GM23338 (cell line): ENCODE measurements around the gene SIL1. TPM values are rescaled to one million over a fixed set of nuclear protein-coding genes. Genes with fewer than 3 reads are reported as not detected.

Source experiments
- CREB1 ChIP-seq: fragments of 250-450 bp; sonication (Bioruptor Pico); IDR thresholded peaks from 2 replicates; pipeline ENCODE4 v1.5.0; 2020; ENCODE audit warnings: low read depth, mild to moderate bottlenecking, moderate library complexity
- CTCF ChIP-seq, 2 experiments: fragments of 200-600 bp in 1 of 2; sonication (generic) in 1 of 2; conservative IDR thresholded peaks; 2 replicates each; pipeline versions ENCODE4 v1.5.1 to v1.6.1; 2016 to 2017; ENCODE audit warnings: antibody characterized with exemption in 2 of 2, low read depth in 2 of 2, mild to moderate bottlenecking in 2 of 2, moderate library complexity in 1 of 2
- EZH2 ChIP-seq: fragments of 200-600 bp; sonication (generic); IDR thresholded peaks from one replicate; pipeline ENCODE4 v1.8.0; 2017; ENCODE audit warnings: antibody characterized with exemption, mild to moderate bottlenecking, low read depth; ENCODE audit not compliant: unreplicated experiment
- EZH2phosphoT487 ChIP-seq: fragments of 200-600 bp; sonication (generic); IDR thresholded peaks from one replicate; pipeline ENCODE4 v1.8.1; 2018; ENCODE audit warnings: antibody characterized with exemption; ENCODE audit not compliant: unreplicated experiment
- NANOG ChIP-seq: IDR thresholded peaks from 2 replicates; pipeline ENCODE4 v1.6.1; 2016; ENCODE audit warnings: antibody characterized with exemption, borderline replicate concordance
- POLR2AphosphoS5 ChIP-seq: IDR thresholded peaks from 2 replicates; pipeline ENCODE4 v1.6.1; 2016; ENCODE audit warnings: antibody characterized with exemption, low read depth
- REST ChIP-seq: IDR thresholded peaks from one replicate; pipeline ENCODE4 v1.6.1; 2018; ENCODE audit warnings: antibody characterized with exemption; ENCODE audit not compliant: unreplicated experiment
- ZNF462 ChIP-seq: fragments of 250-450 bp; sonication (Bioruptor Pico); IDR thresholded peaks from 2 replicates; pipeline ENCODE4 v1.5.0; 2020; ENCODE audit warnings: mild to moderate bottlenecking, moderate library complexity
- polyA plus RNA-seq: library from polyadenylated mRNA; unstranded; fragments of >200 nt; fragmentation: Nextera tagmentation; extraction: Ambion mirVana; gene quantifications from 2 replicates; pipeline ENCODE4 v1.2.1, GENCODE V29; 2016
- total RNA-seq: library from RNA; depleted of rRNA; stranded (reverse); fragments of >200 nt; shearing (Covaris generic); gene quantifications from 2 replicates; pipeline ENCODE4 v1.2.3, GENCODE V29; 2014

SIL1 gene
- total and polyA plus RNA-seq, 2 experiments from 2014 or later = 5.5 to 5.9 TPM

DNA sequence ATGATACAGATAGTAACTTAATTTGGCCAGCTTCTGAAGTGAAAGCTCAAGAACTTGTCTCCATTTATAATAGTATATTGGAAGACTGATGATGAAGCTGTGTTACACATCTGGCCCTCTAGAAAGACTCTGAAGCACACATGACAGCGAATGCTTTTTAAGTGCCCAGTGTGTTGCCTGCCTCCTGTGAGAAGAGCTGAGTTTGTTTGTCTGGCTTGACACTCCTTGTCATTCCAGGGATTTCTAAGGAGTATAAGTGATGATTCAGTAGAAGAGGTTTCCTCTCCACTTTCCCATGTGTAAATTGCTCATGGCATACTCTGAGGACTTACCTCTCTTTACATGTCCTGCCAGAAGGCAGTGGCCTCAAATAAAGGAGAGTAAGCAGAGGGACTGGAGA is 292.6 kb downstream of the SIL1 start (continued):
- no peak for TF ChIP-seq ZNF462 (CRISPR knock-in tag)
- no peak for TF ChIP-seq EZH2phosphoT487
- TF ChIP-seq CREB1 (CRISPR knock-in tag) = no peak
- no peak for TF ChIP-seq CTCF (conservative IDR thresholded peaks at IDR 0.05; ENCODE audit: low read depth in 2 of 2)
- TF ChIP-seq REST = no peak
- TF ChIP-seq EZH2 = no peak
- TF ChIP-seq POLR2AphosphoS5 = no peak
- no peak for TF ChIP-seq NANOG
